HG02970 (cell line): ENCODE results near the gene CTTNBP2.
A peak's percentile ranks its signal among the peaks of the same experiment; 100 is the strongest.
"Not testable (repeated sequence)": the region's sequence is repeated elsewhere in the genome, so short reads cannot be mapped to it uniquely, and the experiment has no call there.

Experiments used
- ATAC-seq: cut with Tn5 transposase; IDR thresholded peaks from one replicate; pipeline ENCODE4 v1.9.1; 2021; ENCODE audit warnings: mild to moderate bottlenecking, moderate library complexity, moderate number of reproducible peaks; ENCODE audit not compliant: unreplicated experiment, low FRiP score

CTTNBP2 gene

GRCh38 chr7:117756586-117757085 is 116.6 kb downstream of the CTTNBP2 start:
- no peak for ATAC-seq

DNA sequence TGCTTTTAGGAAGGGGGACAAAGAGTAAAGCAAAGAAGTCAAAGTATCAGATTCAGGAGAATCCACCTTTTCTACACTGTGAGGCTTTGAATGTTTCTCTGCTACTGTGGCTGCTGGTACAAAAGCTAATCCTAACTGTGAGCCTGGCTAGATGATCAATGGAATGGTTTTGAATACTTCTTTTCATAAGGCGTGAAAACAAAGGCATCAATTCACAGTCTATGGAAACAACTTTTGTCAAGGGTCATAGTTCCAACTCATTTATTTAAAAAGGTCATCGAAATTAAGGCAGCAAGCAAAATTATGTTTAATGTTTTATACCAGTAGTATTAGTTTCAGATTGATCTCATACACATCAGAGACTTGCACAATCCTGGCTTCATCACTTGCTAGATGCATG is 118.1 kb downstream of the CTTNBP2 start:
- no peak for ATAC-seq

- no peak for ATAC-seq
Observed at GRCh38 chr7:117751775-117752174, 121.5 kb downstream of the CTTNBP2 start.

DNA sequence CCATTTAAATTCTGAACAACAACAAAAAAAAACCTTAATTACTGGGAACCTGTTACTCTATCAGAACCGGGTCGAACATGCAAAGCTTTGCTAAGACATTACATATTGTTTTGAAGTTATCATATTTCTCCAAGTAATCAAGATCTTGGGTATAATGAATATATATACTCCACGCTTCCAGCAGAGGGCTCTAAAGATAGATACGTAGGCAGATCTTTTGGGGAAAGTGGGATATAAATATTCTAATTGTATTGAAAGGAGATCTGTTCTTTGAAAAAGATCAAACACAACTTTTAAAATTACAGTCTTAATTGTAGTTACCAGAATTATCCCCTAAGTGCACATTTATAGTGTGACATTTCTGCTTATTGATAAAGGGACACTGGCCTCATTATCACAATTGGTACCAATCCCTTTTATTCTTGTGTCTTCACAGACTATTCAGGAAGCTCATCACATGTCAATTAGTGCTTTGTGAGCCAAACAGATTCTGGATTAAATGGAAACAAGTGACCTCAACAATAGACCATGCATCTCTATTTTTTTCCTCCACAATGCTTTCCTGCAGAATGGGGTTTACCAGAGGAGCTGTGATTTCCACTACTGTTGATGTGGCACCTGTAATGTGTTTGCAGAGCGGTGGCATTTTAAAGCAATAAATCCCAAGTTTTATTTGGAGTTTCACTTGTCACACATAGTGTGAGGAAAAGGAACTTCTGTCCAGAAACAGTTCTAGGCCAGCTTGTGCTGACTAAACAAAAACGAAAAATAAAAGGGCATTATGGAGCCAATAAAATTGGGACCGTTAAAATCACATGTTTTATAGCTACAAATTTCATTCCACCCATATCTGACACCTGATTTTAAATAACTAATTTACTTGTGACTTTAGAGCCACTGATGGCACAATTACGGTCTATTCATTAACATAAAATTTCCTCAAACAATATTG is 122.4 kb downstream of the CTTNBP2 start:
- no peak for ATAC-seq

DNA sequence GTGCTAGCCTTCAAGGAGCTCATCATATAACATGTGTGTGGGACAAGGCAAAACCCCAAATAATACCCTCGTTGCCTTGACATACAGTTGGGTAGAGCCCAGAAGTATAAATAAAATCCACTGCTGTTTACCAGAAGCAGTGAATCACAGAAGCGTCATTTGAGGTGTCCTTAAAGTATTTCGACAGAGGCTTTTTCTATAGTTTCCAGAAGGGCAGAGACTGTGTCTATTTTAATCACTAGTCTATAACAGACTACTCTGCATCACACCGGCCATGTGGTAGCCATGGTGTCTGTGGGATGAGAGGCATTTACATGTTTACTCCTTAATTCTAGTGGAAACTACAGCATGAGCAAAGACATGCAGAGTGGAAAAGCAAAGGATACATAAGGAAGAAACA is 131.3 kb downstream of the CTTNBP2 start:
- no peak for ATAC-seq

DNA sequence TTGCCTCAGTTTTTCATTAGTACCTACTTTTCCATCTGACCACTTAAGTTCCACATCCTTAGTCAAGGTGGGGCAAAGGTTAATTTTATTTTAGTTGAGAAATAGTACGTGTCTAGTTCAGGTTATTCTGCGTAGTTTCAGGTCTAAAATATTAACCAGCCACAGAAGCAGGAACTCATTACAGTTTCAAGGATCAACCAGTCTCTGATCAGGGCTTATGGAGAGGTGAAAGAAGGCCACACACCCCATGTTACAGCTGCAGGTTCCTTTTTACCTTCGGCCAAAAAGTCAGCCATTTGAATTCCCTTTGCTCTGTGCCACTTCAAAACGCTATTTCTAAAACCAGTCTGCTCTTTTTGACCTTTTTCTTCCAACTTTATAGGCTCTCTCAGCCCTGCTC is 134.2 kb downstream of the CTTNBP2 start:
- ATAC-seq = no peak

- ATAC-seq = no peak
Observed at GRCh38 chr7:117737926-117738325, 135.3 kb downstream of the CTTNBP2 start.

- ATAC-seq = peak; percentile 76
Observed at GRCh38 chr7:117731455-117731854, 141.8 kb downstream of the CTTNBP2 start.

DNA sequence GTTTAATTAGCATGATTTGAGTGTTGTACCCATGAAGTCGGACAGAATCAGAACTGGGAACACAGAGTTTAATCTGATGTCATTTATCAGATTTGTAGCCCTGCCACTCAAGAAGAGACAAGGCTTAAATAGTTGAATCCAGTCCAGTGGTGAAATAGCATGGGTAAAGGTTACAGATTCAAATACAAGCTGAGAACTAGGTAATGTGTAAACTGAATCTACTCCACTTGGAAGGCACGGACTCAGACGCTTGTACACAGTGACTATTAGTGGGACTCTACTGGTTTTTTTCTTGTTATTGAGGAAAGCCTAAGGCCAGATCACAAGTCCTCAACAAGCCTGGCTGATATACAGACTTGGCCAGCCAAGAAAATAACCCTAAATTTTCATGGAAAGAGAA is 142.9 kb downstream of the CTTNBP2 start:
- no peak for ATAC-seq

DNA sequence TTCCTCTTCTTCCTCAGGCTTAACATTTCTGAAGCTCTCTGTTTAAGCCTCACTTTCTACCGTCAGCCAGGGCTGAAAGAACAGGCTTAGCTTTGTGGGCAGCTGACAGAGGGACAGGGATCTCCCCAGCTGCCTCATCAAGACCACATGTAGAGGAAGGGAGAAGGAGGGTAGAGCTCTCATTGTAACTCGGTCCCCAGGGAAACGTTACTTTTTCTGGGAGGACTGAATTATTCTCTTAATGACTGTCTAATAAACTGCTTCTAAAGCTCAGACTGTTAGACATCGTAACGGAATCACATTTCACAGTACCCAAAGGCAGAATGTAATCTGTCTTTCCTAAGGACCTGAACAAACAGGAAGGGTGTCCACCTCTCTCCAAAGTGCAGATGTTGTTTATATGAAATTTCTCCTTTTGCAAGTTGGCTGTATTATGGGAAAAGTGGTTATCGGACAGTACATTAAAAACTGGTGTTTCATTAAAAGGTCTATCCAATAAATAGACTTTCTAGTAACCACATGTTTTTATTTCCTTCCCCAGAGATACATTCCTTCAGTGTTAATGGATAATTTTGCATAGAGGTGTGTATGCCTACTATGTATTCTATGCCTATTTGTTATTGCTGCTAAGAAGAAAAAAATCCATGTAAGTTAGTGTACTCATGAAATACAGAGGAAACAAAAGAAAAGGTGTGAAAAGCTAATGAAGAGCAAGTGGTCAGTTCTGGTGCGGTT is 144.2 kb downstream of the CTTNBP2 start:
- no peak for ATAC-seq

DNA sequence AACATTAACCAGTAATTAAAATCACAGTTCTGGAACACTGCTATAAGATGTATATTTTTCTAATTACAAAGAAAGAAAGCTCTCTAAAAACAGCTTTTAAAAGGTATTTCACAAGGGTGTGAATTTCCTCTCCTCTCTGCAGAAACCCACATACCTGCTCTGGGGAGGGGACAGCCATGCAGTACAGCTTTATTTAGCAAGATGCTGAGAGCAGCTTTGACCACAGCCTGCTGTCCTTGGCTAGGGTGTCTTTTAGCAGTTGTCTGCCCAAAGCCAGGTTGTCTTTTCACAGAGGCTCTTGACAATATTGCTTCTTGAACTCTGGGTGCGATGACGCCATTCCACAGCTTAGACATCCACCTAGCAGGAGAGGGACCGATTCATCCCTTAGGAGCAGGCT is 148.3 kb downstream of the CTTNBP2 start:
- ATAC-seq = no peak

GRCh38 chr7:117719377-117719776 is 153.9 kb downstream of the CTTNBP2 start:
- no peak for ATAC-seq

GRCh38 chr7:117718116-117718835 is 155.0 kb downstream of the CTTNBP2 start:
- ATAC-seq = no peak

GRCh38 chr7:117717357-117717756 is 155.9 kb downstream of the CTTNBP2 start:
- ATAC-seq = no peak

- no peak for ATAC-seq
Observed at GRCh38 chr7:117716707-117717299, 156.4 kb downstream of the CTTNBP2 start.

GRCh38 chr7:117715784-117716445 is 157.3 kb downstream of the CTTNBP2 start:
- no peak for ATAC-seq

DNA sequence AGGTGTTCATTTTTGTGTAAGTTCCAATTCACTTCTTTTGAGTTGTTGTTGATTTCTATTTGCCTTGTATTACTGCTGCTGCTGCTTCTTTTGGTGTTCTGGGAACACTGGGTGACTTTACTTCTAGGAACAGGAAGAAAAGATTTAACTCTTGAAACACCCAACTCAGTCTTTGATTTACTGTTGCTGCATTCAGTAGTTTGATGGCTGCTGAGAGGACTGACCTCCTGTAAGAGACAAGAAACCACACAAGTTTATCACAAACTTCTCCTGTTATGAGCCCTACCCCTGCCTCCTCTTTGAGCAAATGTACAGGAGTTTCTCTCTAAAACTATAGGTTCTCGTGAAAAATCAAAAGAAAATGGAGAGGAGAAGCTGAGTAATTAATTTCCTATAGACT is 161.7 kb downstream of the CTTNBP2 start:
- no peak for ATAC-seq

GRCh38 chr7:117708173-117708572 is 165.1 kb downstream of the CTTNBP2 start:
- not testable (repeated sequence) for ATAC-seq

GRCh38 chr7:117707080-117707479 is 166.2 kb downstream of the CTTNBP2 start:
- no peak for ATAC-seq

DNA sequence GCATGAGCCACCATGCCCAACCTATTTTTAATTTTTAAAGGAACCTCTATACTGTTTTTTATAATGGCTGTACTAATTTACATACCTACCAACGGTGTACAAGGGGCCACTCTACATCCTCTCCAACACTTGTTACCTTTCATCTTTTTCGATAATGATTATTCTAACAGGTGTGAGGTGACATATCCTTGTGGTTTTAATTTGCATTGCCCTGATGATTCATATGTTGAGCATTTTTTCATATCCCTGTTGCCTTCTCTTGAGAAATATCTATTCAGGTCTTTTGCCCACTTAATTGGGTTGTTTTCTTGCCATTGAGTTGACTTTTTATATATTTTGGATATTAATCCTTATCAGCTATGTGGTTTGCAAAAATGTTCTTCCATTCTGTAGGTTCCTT is 167.0 kb downstream of the CTTNBP2 start:
- no peak for ATAC-seq
